Muscle of arm (tissue), 12 donors: ENCODE data around the gene CDK9. TPM values are rescaled to one million over a fixed set of nuclear protein-coding genes. Genes with fewer than 3 reads are reported as not detected.
A peak's percentile ranks its signal among the peaks of the same experiment; 100 is the strongest.
"Not testable (repeated sequence)": the region's sequence is repeated elsewhere in the genome, so short reads cannot be mapped to it uniquely, and the experiment has no call there.

Source experiments
- DNase-seq: peaks from one replicate; pipeline ENCODE4 v3.0.0-alpha.2; 2013
- polyA plus RNA-seq, 12 donors: library from polyadenylated mRNA; unstranded; fragments of 120-200 nt; gene quantifications; one replicate each; pipeline ENCODE4 v1.2.1, GENCODE V29; 2013; ENCODE audit not compliant: insufficient read length in 12 of 12

The CDK9 gene
- polyA plus RNA-seq, 12 donors, result 29.1 to 50.2 (median 38.6) TPM; not detected in 1

DNA sequence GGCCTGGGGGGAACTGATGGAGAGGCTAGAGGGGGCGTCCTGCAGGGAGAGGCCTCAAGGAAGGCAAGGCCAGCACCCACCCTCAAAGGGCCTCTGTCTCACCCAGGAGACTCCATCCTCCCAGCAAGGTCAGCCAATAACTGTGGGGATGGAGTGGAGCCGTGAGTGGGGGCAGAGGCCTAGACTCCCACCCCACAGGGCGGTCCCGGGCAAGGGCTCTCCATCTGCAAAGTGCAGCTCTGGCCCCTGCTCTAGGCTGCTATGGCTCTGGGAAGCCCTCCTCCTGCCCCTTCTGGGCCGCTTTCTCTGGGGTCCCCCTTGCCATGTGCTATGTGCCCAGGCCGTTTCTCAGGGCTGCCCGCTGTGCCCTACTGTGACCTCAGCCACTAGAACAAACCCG, 30.9 kb downstream of the CDK9 start:
- DNase-seq, result no peak

DNA sequence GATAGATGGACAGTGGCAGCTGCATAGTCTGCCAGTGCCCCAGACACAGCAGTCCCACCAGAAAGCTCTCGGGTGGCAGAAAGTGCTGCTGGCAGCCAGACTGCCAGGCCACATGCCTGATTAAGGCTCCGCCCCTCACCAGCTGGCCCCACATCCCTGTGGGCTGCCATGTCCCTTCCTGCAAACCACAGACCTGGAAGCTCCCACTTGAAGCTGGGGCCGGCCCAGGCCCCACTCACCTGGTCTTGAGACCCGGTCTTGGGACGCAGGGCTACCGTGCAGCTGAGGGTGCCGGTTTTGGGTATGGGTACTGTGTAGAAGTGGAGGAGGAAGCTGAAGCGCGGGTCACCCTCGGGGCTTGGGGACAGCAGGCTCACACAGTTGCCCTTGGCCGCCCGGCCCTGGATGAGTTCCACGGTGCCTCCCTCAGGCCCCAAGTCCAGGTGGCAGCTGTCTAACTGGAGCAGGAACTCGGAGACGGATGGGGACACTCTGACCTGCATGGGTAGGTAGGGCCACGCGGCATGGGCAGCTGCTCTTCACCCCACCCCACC, 32.1 kb downstream of the CDK9 start:
- peak; percentile 38 for DNase-seq

DNA sequence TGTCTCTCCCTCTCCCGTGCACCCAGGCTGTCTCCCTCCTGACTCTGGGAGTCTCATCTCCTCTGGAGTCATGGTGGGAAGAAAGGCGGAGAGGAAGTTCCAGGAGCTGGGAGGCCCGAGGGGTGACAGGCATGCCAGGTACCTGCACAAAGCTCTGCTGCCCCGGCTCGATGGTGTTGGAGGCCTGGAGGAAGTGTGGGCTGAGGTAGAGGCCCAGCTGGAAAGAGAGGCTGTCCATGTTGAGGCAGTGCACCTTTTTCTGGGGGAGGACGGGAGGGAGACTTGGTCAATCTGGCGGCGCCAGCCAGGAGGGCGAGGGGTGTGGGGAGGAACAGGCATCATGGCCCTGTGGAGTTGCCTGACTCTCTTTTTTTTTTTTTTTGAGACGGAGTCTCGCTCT, 32.7 kb downstream of the CDK9 start:
- no peak for DNase-seq

- DNase-seq, result no peak
These were observed 36.3 kb downstream of the CDK9 start for GRCh38 chr9:127822108-127822507.

DNA sequence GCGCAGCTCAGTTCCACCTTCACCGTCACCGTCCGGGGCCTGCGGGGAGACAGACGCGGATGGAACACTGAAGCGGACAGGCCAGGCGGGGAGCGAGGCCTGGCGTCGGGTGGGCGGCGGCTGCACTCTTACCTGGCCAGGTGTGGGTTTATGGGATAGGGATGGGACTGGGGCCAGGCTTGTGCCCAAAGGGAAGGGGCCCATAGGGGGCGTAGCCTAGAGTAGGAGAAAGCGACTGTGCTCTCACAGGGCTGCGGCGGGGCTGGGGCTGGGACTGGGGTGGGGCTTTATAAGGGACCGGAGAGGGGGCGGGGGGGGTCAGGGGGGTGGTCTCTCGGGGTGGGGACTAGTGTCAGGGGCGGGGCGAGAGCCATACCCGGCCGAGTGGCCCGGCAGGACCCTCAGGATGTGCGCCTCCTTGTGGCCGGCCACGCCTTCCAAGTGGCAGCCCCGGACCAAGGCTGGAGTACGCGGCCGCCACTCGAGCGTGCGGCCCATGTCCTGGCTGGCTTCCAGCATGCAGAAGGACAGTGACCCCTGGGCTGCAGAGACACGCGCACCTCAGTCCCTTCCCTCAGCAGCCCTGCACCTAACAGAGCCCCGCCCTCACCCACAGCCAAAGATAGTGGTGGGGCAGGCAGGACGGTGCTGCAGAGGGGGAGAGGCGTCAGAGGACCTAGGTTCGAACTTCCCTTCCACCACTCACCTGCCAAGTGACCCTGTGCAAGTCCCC, 39.7 kb downstream of the CDK9 start:
- no peak for DNase-seq

DNA sequence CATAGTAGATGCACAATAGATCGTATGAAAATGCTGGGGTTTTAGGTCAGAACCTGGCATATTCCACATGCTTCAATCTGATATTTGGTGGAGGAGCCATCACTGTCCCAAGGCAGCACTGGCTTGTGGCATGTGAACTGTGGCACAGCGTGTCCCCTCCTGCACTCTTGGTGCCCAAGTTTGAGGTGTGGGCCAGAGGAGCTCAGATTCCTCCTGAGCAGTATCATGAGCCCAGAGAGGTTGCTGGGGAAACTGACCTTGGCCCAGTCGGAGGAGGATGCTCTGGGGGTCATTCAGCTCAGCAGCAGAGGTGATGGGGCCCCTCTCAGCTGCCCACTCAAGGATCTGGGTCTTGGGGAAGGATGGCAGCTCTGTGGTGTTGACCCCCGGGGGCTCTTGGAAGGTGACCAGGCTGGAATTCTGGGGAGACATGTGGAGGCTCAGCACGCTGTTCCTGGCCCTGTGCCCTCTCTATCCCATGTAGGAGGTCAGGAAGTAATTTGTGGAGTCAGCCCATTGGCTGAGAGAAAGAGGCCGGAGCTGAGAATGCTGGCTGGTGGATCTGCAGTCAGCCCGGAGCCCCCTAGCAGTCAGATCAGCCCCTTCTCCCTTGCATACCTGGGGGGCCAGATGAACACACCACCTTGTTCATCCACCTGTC, 40.5 kb downstream of the CDK9 start:
- DNase-seq, result no peak

DNA sequence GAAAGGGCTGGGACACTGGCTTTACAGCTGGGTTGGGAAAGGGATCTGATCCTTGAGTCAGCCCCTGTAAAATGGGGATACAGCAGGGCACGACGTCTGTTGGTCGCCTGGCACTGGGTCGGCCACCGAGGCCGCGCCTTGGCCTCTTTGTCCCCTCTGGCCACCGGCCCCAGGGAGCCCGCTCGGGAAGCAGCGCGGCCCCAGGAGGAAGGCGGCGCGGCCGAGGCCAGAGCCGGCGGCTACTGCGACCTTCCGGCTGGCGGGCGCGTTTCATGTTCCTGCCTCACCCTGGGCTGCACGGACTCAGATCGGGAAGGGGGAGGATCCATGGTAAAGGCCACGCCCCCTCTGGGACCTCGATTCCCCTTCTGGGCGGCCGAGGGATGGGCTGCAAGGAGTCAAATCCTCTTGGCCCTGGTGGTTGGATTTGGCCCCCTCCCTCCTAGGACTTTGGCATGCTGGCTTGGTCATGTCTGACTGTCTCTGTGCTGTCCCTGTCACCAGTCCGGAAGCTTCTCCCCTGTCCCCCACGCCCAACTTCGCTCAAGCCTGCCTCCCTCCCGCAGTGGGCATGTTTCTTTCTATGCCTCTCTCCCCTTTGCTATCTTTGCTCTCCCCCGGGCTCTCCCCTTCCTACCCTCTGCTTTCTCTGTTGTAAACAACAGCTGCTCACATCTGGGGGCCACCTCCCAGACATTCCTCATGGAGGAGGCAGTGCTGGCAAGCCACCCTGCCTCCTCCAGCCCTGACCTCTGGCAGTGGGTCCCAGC, 42.6 kb downstream of the CDK9 start:
- peak; percentile 77 for DNase-seq

- no peak for DNase-seq
These were observed 43.5 kb downstream of the CDK9 start for GRCh38 chr9:127829205-127829906.

DNA sequence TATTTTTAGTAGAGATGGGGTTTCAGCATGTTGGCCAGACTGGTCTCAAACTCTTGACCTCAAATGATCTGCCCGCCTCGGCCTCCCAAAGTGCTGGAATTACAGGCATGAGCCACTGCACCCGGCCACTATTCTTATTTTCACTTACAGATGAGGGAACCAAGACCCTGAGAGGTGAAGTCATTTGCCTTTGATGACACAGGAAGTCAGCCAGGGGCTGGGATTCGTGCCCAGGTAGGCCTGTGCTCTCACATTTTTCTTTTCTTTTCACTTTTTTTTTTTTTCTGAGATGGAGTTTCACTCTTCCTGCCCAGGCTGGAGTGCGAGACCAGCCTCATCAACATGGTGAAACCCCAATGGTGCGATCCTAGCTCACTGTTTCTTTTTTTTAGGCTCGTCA, 46.4 kb downstream of the CDK9 start:
- DNase-seq, result no peak

- no peak for DNase-seq
These were observed 47.7 kb downstream of the CDK9 start for GRCh38 chr9:127833555-127833954.

- no peak for DNase-seq
These were observed 50.2 kb downstream of the CDK9 start for GRCh38 chr9:127835991-127836516.

DNA sequence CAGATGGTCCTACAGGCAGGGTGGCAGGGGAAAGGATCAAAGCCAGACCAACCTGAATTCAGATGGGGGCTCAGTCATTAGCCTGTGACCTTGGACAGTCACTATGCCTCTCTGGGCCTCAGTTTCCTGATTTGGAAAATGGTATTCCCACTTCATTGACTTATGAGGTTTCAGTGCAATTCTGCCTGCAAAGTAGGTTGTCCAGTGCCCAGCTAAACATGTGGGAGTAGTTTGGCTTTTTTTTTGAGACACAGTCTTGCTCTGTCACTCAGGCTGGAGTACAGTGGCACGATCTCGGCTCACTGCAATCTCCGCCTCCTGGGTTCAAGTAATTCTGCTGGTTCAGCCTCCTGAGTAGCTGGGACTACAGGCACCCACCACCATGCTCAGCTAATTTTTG, 50.7 kb downstream of the CDK9 start:
- DNase-seq, result not testable (repeated sequence)

- no peak for DNase-seq
These were observed 51.5 kb downstream of the CDK9 start for GRCh38 chr9:127837346-127837745.

DNA sequence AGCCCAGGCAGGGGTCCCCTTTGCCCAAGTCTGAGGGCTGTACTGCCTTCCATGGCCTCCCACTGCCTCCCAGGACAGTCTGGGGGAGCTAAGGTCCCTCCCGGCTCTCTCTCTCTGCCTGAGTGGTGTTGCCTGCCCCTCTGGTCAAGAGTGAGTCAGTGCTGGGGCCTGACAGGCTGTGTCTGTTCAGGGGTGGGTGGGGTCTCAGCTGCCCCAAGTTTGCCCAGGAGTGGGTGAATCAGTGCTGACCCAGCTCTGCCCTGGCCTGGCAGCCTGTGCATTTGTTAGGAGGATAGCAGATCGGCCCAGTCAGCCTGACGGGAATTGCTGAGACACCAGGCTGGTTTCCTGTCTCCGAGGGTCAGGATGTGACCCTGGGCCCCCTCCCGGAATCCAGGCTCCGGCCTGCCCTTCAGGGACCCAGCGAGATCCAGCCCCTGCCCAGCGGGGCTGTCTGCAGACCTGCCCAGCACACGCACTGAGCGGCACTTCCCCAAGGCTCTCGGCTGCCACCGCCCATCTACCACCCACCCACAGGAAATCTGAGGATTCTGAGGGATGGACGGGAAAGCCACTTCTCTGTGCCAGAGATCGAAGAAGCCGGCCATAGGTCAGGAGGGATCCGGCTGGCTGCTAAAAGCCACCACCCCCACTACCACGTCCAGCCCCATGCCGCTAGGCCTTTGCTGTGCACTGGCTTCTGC, 52.7 kb downstream of the CDK9 start:
- DNase-seq, result no peak

Other genes starting within 250 kb of the CDK9 start
- 10 to 100 TPM in 11 of 12 donors, not detected in 1; 11.2 to 27.1 (median 14.7) TPM for gene STXBP1, start 173.8 kb upstream of the CDK9 start, polyA plus RNA-seq
- 1 to 10 TPM in 7 of 12 donors, under 1 TPM in 3, not detected in 2; 0.84 to 1.7 (median 1.0) TPM for gene CFAP157, start 79.0 kb upstream of the CDK9 start, polyA plus RNA-seq
- gene PTRH1, start 70.4 kb upstream of the CDK9 start, polyA plus RNA-seq, result 1 to 10 TPM in 10 of 12 donors, not detected in 2; 4.0 to 8.8 (median 5.3) TPM
- under 1 TPM in 5 of 12 donors, not detected in 7; 0.03 to 0.17 (median 0.05) TPM for gene TTC16, start 70.0 kb upstream of the CDK9 start, polyA plus RNA-seq
- gene TOR2A, start 50.7 kb upstream of the CDK9 start, polyA plus RNA-seq, result 10 to 100 TPM in 1 of 12 donors, 1 to 10 TPM in 10, not detected in 1; 4.7 to 16.6 (median 7.0) TPM
- 10 to 100 TPM in 11 of 12 donors, not detected in 1; 13.5 to 40.7 (median 17.1) TPM for gene SH2D3C, start 7.4 kb upstream of the CDK9 start, polyA plus RNA-seq
- gene FPGS, start 16.8 kb downstream of the CDK9 start, polyA plus RNA-seq, result 10 to 100 TPM in 11 of 12 donors, not detected in 1; 32.7 to 60.9 (median 37.7) TPM
- 10 to 100 TPM in 11 of 12 donors, not detected in 1; 42.2 to 65.8 (median 47.4) TPM for gene ENG, start 68.6 kb downstream of the CDK9 start, polyA plus RNA-seq
- gene AK1, start 91.6 kb downstream of the CDK9 start, polyA plus RNA-seq, result 1,000 to 10,000 TPM in 5 of 12 donors, 100 to 1,000 TPM in 7; 441 to 7,878 (median 918) TPM
- 10 to 100 TPM in 11 of 12 donors, not detected in 1; 37.0 to 62.6 (median 51.5) TPM for gene ST6GALNAC6, start 113.6 kb downstream of the CDK9 start, polyA plus RNA-seq
- gene ST6GALNAC4, start 131.0 kb downstream of the CDK9 start, polyA plus RNA-seq, result 10 to 100 TPM in 11 of 12 donors, not detected in 1; 20.8 to 50.5 (median 32.7) TPM
- gene PIP5KL1, start 144.7 kb downstream of the CDK9 start, polyA plus RNA-seq, result 1 to 10 TPM in 9 of 12 donors, under 1 TPM in 1, not detected in 2; 0.83 to 4.1 (median 2.4) TPM
- gene DPM2, start 151.8 kb downstream of the CDK9 start, polyA plus RNA-seq, result 10 to 100 TPM in 11 of 12 donors, not detected in 1; 16.0 to 28.7 (median 20.7) TPM
- gene EEIG1, start 195.0 kb downstream of the CDK9 start, polyA plus RNA-seq, result 10 to 100 TPM in 11 of 12 donors, not detected in 1; 12.7 to 37.2 (median 14.9) TPM